Immature natural killer cell (primary cell): ENCODE data around the gene MNX1. TPM values are rescaled to one million over a fixed set of nuclear protein-coding genes. Genes with fewer than 3 reads are reported as not detected.

Experiments used
- DNase-seq, 3 donors: peaks; one replicate each; pipeline ENCODE4 v3.0.0; 2022; ENCODE audit warnings: mixed read lengths in 1 of 3
- H3K27ac Mint-ChIP-seq, 6 donors: one replicate each; pipeline ENCODE4 v1.8.0; 2020; ENCODE audit warnings: mixed read lengths in 6 of 6, mild to moderate bottlenecking in 5 of 6, inconsistent platforms in 4 of 6, moderate library complexity in 3 of 6
- H3K27me3 Mint-ChIP-seq, 3 donors: one replicate each; pipeline ENCODE4 v1.8.0; 2020 to 2021; ENCODE audit warnings: low read depth in 3 of 3, mild to moderate bottlenecking in 3 of 3, mixed read lengths in 3 of 3, moderate library complexity in 3 of 3, inconsistent platforms in 1 of 3
- H3K36me3 Mint-ChIP-seq, 3 donors: one replicate each; pipeline ENCODE4 v1.8.0; 2020; ENCODE audit warnings: mixed read lengths in 3 of 3, inconsistent platforms in 2 of 3, mild to moderate bottlenecking in 2 of 3
- H3K4me1 Mint-ChIP-seq, 2 donors: one replicate each; pipeline ENCODE4 v1.8.0; 2020; ENCODE audit warnings: inconsistent platforms in 2 of 2, mild to moderate bottlenecking in 2 of 2, mixed read lengths in 2 of 2, moderate library complexity in 1 of 2
- H3K4me3 Mint-ChIP-seq, 5 donors: one replicate each; pipeline ENCODE4 v1.8.0; 2020; ENCODE audit warnings: mild to moderate bottlenecking in 5 of 5, mixed read lengths in 5 of 5, inconsistent platforms in 3 of 5, moderate library complexity in 3 of 5
- H3K9me3 Mint-ChIP-seq, 6 donors: one replicate each; pipeline ENCODE4 v1.8.0; 2020; ENCODE audit warnings: mild to moderate bottlenecking in 6 of 6, mixed read lengths in 6 of 6, inconsistent platforms in 4 of 6, moderate library complexity in 3 of 6
- polyA plus RNA-seq, 3 donors: library from polyadenylated mRNA; unstranded; fragments of 300-500 nt; fragmentation: Illumina TruSeq; gene quantifications; one replicate each; pipeline ENCODE4 v1.2.3, GENCODE V29; 2021

MNX1 gene
- polyA plus RNA-seq, 3 donors from 2014 or later: not detected

GRCh38 chr7:157006829-157007469, 3.5 kb downstream of the MNX1 start:
- peaks cover 0 to under 1% (median 0%) of the 10 kb centered on the region in 6 donors for H3K9me3 Mint-ChIP-seq
- peaks cover 4% of the 10 kb centered on the region in 2 donors for H3K4me1 Mint-ChIP-seq
- DNase-seq: no peak
- no peak overlapping the region for H3K27ac Mint-ChIP-seq
- H3K27me3 Mint-ChIP-seq: peaks cover 8 to 34% (median 23%) of the 10 kb centered on the region in 3 donors
- H3K36me3 Mint-ChIP-seq: no peaks in the 10 kb centered on the region
- H3K4me3 Mint-ChIP-seq: no peak overlapping the region

GRCh38 chr7:157006205-157006747, 4.2 kb downstream of the MNX1 start:
- no peak for DNase-seq
- H3K4me3 Mint-ChIP-seq: no peak overlapping the region
- no peaks in the 10 kb centered on the region for H3K36me3 Mint-ChIP-seq
- H3K4me1 Mint-ChIP-seq: peaks cover 5 to 7% of the 10 kb centered on the region in 2 donors
- no peaks in the 10 kb centered on the region for H3K9me3 Mint-ChIP-seq
- no peak overlapping the region for H3K27ac Mint-ChIP-seq
- H3K27me3 Mint-ChIP-seq: peaks cover 9 to 33% (median 29%) of the 10 kb centered on the region in 3 donors

GRCh38 chr7:157005456-157006204, 4.8 kb downstream of the MNX1 start:
- no peaks in the 10 kb centered on the region for H3K36me3 Mint-ChIP-seq
- H3K4me3 Mint-ChIP-seq: no peak overlapping the region
- H3K4me1 Mint-ChIP-seq: peaks cover 8 to 13% of the 10 kb centered on the region in 2 donors
- no peak for DNase-seq
- H3K27me3 Mint-ChIP-seq: peaks cover 9 to 36% (median 35%) of the 10 kb centered on the region in 3 donors
- H3K27ac Mint-ChIP-seq: no peak overlapping the region
- H3K9me3 Mint-ChIP-seq: no peaks in the 10 kb centered on the region

- Mint-ChIP-seq H3K36me3 (no peaks in the 10 kb centered on the region), H3K4me3 (no peak overlapping the region), H3K9me3 (no peaks in the 10 kb centered on the region), H3K27me3 (peaks cover 9 to 37% (median 37%) of the 10 kb centered on the region in 3 donors), H3K27ac (no peak overlapping the region), H3K4me1 (peaks cover 10 to 15% of the 10 kb centered on the region in 2 donors)
- no peak for DNase-seq
Measured at GRCh38 chr7:157004521-157005455, 5.7 kb downstream of the MNX1 start.

GRCh38 chr7:157003756-157004520, 6.5 kb downstream of the MNX1 start:
- peaks cover 9 to 42% (median 40%) of the 10 kb centered on the region in 3 donors for H3K27me3 Mint-ChIP-seq
- H3K9me3 Mint-ChIP-seq: peaks cover 0 to 2% (median 0%) of the 10 kb centered on the region in 6 donors
- DNase-seq: no peak
- H3K36me3 Mint-ChIP-seq: no peaks in the 10 kb centered on the region
- peaks cover 13 to 21% of the 10 kb centered on the region in 2 donors for H3K4me1 Mint-ChIP-seq
- H3K27ac Mint-ChIP-seq: no peak overlapping the region
- no peak overlapping the region for H3K4me3 Mint-ChIP-seq

GRCh38 chr7:157003445-157003755, 7.1 kb downstream of the MNX1 start:
- Mint-ChIP-seq H3K27ac (no peak overlapping the region), H3K4me3 (no peak overlapping the region), H3K27me3 (peaks cover 6 to 48% (median 42%) of the 10 kb centered on the region in 3 donors), H3K9me3 (peaks cover 0 to 2% (median 0%) of the 10 kb centered on the region in 6 donors), H3K36me3 (no peaks in the 10 kb centered on the region), H3K4me1 (peaks cover 13 to 25% of the 10 kb centered on the region in 2 donors)
- no peak for DNase-seq

GRCh38 chr7:157002819-157003421, 7.5 kb downstream of the MNX1 start:
- peaks cover 13 to 25% of the 10 kb centered on the region in 2 donors for H3K4me1 Mint-ChIP-seq
- peaks cover 5 to 48% (median 39%) of the 10 kb centered on the region in 3 donors for H3K27me3 Mint-ChIP-seq
- H3K36me3 Mint-ChIP-seq: no peaks in the 10 kb centered on the region
- H3K4me3 Mint-ChIP-seq: no peak overlapping the region
- no peak for DNase-seq
- no peak overlapping the region for H3K27ac Mint-ChIP-seq
- H3K9me3 Mint-ChIP-seq: peaks cover 0 to 2% (median 0%) of the 10 kb centered on the region in 6 donors

GRCh38 chr7:157001920-157002818, 8.3 kb downstream of the MNX1 start:
- Mint-ChIP-seq H3K4me3 (peak overlapping the region in 2 of 5 donors; percentile 31 to 43), H3K4me1 (peaks cover 13 to 25% of the 10 kb centered on the region in 2 donors), H3K36me3 (no peaks in the 10 kb centered on the region), H3K27ac (no peak overlapping the region), H3K27me3 (peaks cover 5 to 44% (median 33%) of the 10 kb centered on the region in 3 donors), H3K9me3 (peaks cover 0 to 2% (median 0%) of the 10 kb centered on the region in 6 donors)
- DNase-seq: no peak

GRCh38 chr7:157000741-157001653, 9.5 kb downstream of the MNX1 start:
- no peak overlapping the region for H3K27ac Mint-ChIP-seq
- peaks cover 10 to 45% (median 36%) of the 10 kb centered on the region in 3 donors for H3K27me3 Mint-ChIP-seq
- no peak for DNase-seq
- no peaks in the 10 kb centered on the region for H3K36me3 Mint-ChIP-seq
- H3K4me1 Mint-ChIP-seq: peaks cover 13 to 25% of the 10 kb centered on the region in 2 donors
- peak overlapping the region; percentile 64 to 76 (median 70) for H3K4me3 Mint-ChIP-seq
- H3K9me3 Mint-ChIP-seq: peaks cover 0 to 2% (median 0%) of the 10 kb centered on the region in 6 donors

GRCh38 chr7:156999958-157000726, 10.3 kb downstream of the MNX1 start:
- peak overlapping the region; percentile 67 to 77 (median 70) for H3K4me3 Mint-ChIP-seq
- peaks cover 10 to 45% (median 36%) of the 10 kb centered on the region in 3 donors for H3K27me3 Mint-ChIP-seq
- peaks cover 13 to 25% of the 10 kb centered on the region in 2 donors for H3K4me1 Mint-ChIP-seq
- H3K27ac Mint-ChIP-seq: no peak overlapping the region
- H3K9me3 Mint-ChIP-seq: peaks cover 0 to 2% (median 0%) of the 10 kb centered on the region in 6 donors
- DNase-seq: no peak
- H3K36me3 Mint-ChIP-seq: no peaks in the 10 kb centered on the region
